Lung (tissue), 12 donors: ENCODE data around the gene C1orf116. TPM values are rescaled to one million over a fixed set of nuclear protein-coding genes. Genes with fewer than 3 reads are reported as not detected.

ENCODE experiments used
- ATAC-seq: fragments of 200-7000 bp; cut with Tn5 transposase; one replicate; pipeline ENCODE4 v1.9.1; 2020; ENCODE audit warnings: moderate number of reproducible peaks; ENCODE audit not compliant: insufficient read depth, low FRiP score
- DNase-seq, 3 donors: peaks; one replicate each; pipeline ENCODE4 v3.0.0-alpha.2; 2013 to 2017
- H3K27ac ChIP-seq, 2 donors: one replicate each; pipeline ENCODE4 v1.5.1; 2013; ENCODE audit warnings: mild to moderate bottlenecking in 2 of 2, moderate library complexity in 2 of 2, control low read depth in 1 of 2, inconsistent platforms in 1 of 2, low read depth in 1 of 2, low read length in 1 of 2
- H3K27me3 ChIP-seq, 3 donors: one replicate each; pipeline ENCODE4 v1.5.1; 2013; ENCODE audit warnings: low read length in 2 of 3; ENCODE audit not compliant: control insufficient read depth in 3 of 3, insufficient read depth in 3 of 3
- H3K36me3 ChIP-seq, 4 donors: one replicate each; pipeline ENCODE4 v1.5.1; 2013; ENCODE audit warnings: low read length in 4 of 4, mild to moderate bottlenecking in 1 of 4, moderate library complexity in 1 of 4; ENCODE audit not compliant: control insufficient read depth in 4 of 4, insufficient read depth in 4 of 4
- H3K4me1 ChIP-seq, 5 donors: one replicate each; pipeline ENCODE4 v1.5.1; 2013; ENCODE audit warnings: low read length in 5 of 5, mild to moderate bottlenecking in 2 of 5, moderate library complexity in 1 of 5; ENCODE audit not compliant: control insufficient read depth in 5 of 5, insufficient read depth in 5 of 5
- H3K4me3 ChIP-seq: one replicate; pipeline ENCODE4 v1.5.1; 2013; ENCODE audit warnings: mild to moderate bottlenecking, control low read depth, moderate library complexity
- H3K9ac ChIP-seq, 2 donors: one replicate each; pipeline ENCODE4 v1.5.1; 2013; ENCODE audit warnings: low read length in 2 of 2, control low read depth in 1 of 2; ENCODE audit not compliant: insufficient read depth in 1 of 2
- H3K9me3 ChIP-seq, 4 donors: one replicate each; pipeline ENCODE4 v1.5.1; 2013; ENCODE audit warnings: low read length in 3 of 4, mild to moderate bottlenecking in 1 of 4, moderate library complexity in 1 of 4; ENCODE audit not compliant: control insufficient read depth in 4 of 4, insufficient read depth in 3 of 4
- WGBS, 2 donors: extraction: QIAGEN DNeasy Blood & Tissue Kit; methylation state at CpG; one replicate each; pipeline ENCODE4 v1.1.7; 2013; 5-methylcytosine and 5-hydroxymethylcytosine counted together
- polyA plus RNA-seq, 2 donors: library from polyadenylated mRNA; stranded (reverse); fragments of 200-250 nt; gene quantifications; one replicate each; pipeline ENCODE4 v1.2.1, GENCODE V29; 2013
- total RNA-seq, 2 donors: library from RNA; depleted of rRNA in 1 of 2; stranded (reverse); fragments of >200 nt in 1 of 2; gene quantifications; one replicate each; pipeline ENCODE4 v1.2.1, GENCODE V29; 2014 to 2021
- TF ChIP-seq, protein P1 (sequence below): IDR thresholded peaks from 2 replicates; pipeline ENCODE4 v1.5.1; 2012; ENCODE audit warnings: mild to moderate bottlenecking; ENCODE audit errors: control extremely low read depth, extremely low read depth
- donor health status: control.
- donor health status: control.
- donor health status: Bipolar disorder and iron deficiency.
- donor health status: healthy.
- donor health status: DM: yes; HTN: yes; CAD: no.

The C1orf116 gene
- total and polyA plus RNA-seq, 4 donors, result 27.7 to 130 (median 91.6) TPM

DNA sequence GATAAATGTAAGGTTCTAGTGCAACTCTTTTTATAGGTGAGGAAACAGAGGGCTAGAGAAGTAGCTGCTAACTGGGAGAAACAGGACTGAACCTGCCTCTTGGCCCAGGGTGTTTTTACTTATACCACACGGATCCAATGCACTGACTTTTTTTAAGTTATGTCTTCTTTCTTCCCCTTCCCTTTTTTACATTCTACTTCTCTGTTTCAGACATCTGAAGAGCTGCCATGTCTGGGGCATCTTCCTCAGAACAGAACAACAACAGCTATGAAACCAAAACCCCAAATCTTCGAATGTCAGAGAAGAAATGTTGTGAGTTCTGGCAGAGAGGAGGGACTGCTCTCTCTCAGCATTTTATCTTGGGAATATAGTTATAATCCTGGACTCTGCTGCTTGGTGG is 21.9 kb upstream of the C1orf116 start:
- no peak for ATAC-seq
- H3K27me3 ChIP-seq, result no peaks in the 10 kb centered on the region
- 31 to 40% methylated on average over 2 of the region's 2 CpGs for WGBS, 2 donors
- peaks cover 0 to 6% (median 0%) of the 10 kb centered on the region in 4 donors for H3K36me3 ChIP-seq
- no peak overlapping the region for H3K4me3 ChIP-seq
- H3K27ac ChIP-seq, result peak overlapping the region in 1 of 2 donors; percentile 78
- H3K9me3 ChIP-seq, result no peaks in the 10 kb centered on the region
- DNase-seq, result no peak
- TF ChIP-seq, protein P1, sequence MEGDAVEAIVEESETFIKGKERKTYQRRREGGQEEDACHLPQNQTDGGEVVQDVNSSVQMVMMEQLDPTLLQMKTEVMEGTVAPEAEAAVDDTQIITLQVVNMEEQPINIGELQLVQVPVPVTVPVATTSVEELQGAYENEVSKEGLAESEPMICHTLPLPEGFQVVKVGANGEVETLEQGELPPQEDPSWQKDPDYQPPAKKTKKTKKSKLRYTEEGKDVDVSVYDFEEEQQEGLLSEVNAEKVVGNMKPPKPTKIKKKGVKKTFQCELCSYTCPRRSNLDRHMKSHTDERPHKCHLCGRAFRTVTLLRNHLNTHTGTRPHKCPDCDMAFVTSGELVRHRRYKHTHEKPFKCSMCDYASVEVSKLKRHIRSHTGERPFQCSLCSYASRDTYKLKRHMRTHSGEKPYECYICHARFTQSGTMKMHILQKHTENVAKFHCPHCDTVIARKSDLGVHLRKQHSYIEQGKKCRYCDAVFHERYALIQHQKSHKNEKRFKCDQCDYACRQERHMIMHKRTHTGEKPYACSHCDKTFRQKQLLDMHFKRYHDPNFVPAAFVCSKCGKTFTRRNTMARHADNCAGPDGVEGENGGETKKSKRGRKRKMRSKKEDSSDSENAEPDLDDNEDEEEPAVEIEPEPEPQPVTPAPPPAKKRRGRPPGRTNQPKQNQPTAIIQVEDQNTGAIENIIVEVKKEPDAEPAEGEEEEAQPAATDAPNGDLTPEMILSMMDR, result no peak
- no peak overlapping the region for H3K9ac ChIP-seq
- H3K4me1 ChIP-seq, result peaks cover 0 to 8% (median 5%) of the 10 kb centered on the region in 5 donors

DNA sequence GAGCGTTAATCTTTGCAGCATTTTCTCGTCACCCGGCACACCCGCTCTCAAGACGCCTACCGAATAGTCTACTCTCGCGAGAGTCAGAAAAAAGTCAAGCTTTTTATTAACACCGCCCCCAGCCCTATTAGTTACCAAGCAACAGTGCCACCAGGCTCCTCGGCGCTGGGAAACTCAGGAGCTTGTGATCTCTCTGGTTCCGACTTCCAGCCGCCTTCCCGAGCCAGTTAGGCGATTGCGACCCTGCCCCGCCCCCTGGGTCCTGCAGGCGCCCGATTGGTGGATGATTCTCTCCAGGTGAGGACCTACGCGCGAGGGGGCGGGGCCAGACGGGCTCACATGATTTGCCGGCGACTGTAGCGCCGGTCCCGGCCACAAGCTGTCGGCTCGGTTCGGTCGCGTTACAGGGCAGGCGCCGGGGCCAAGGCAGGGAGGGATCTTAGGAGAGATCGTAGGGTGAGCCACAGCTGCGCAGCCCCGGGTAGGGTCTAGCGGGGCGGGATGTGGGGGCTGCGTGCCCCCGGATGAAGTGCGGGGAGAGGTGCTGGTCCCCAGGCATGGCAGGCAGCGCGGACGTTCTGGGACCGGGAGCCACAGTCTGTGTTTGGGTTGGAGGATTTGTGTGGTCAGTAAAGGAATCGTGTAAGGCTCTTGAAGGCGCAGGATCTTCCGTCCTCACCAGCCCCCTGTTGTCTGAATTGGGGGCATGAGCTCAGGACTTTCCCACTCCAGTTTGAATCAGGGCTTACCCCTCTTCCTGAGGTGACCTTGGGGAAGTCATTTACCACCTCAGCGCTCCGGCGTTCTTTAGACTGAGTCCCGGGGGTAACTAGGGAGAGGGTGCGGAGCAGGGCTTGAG is 20.6 kb upstream of the C1orf116 start, which contains the start of gene PFKFB2:
Gene PFKFB2, plus strand, starts transcription at position 365 of the 859 bp plus-strand sequence. CDS start 1,443 bp downstream, outside the sequence.
- Histone ChIP-seq H3K36me3 (peaks cover 3 to 15% (median 9%) of the 10 kb centered on the region in 4 donors), H3K27ac (peak within 1 kb of the TSS; percentile 85 to 97), H3K9ac (peak within 1 kb of the TSS; percentile 79 to 85), H3K9me3 (no peaks in the 10 kb centered on the region), H3K4me3 (peak within 1 kb of the TSS; percentile 66), H3K27me3 (no peaks in the 10 kb centered on the region), H3K4me1 (peaks cover 0 to 15% (median 5%) of the 10 kb centered on the region in 5 donors)
- WGBS, 2 donors, result 5% methylated on average over 56 of the region's 56 CpGs
- TF ChIP-seq, protein P1, result no peak
- DNase-seq (peak; percentile 96 to 98 (median 97)), ATAC-seq (peak; percentile 85)

DNA sequence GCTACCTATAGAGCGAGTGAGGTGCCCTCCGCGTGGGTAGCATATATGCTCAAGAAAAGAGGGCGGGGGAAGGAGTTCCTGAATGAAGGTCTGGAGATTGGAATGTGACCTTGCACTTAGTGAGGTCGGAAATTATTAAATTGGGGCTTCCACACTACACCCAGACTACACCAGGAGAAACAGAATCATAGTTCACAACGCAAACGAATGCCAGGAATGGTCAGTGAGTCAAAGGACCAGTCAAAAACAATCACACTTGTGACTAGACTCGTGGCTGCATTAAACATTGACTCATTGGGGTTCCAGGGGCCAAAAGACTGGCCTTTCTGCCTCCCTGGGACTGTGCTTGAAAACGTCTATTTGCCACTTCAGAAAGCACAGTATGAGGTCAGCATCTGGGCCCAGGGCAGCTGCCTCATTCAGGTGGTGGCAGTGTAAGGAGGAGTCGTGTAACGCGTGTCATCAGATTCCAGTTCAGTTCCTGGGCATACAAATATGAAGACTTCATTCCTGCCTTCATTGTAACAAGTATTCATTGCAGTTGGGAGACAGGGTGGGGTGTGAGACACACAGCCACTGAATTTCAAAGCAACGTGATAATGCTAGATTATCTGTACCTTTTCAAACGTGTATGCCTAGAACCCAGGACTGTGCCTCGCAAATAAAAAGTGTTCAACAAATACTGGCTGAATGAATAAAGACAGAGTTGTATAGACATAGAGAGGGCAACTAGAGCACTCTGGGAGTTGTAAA is 18.8 kb upstream of the C1orf116 start, which contains the start of gene YOD1:
Gene YOD1, minus strand, starts transcription at position 18 of the 753 bp plus-strand sequence. CDS start 178 bp downstream, outside the sequence.
- TF ChIP-seq, protein P1, result no peak
- Histone ChIP-seq H3K4me1 (peaks cover 0 to 25% (median 5%) of the 10 kb centered on the region in 5 donors), H3K9ac (peak within 1 kb of the TSS; percentile 86 to 96), H3K9me3 (no peaks in the 10 kb centered on the region), H3K27ac (peak within 1 kb of the TSS; percentile 85 to 97), H3K36me3 (peaks cover 3 to 21% (median 11%) of the 10 kb centered on the region in 4 donors), H3K27me3 (no peaks in the 10 kb centered on the region), H3K4me3 (peak within 1 kb of the TSS; percentile 55)
- 49 to 55% methylated on average over 15 of the region's 15 CpGs for WGBS, 2 donors
- DNase-seq (no peak), ATAC-seq (peak; percentile 3)
